Esophagus muscularis mucosa (tissue), 4 donors: ENCODE data around the gene SMIM1. TPM values are rescaled to one million over a fixed set of nuclear protein-coding genes. Genes with fewer than 3 reads are reported as not detected.
A peak's percentile ranks its signal among the peaks of the same experiment; 100 is the strongest.

Experiments used
- DNase-seq: peaks from one replicate; pipeline ENCODE4 v3.0.0-alpha.2; 2017; ENCODE audit errors: extremely low spot score
- H3K27ac ChIP-seq, 4 donors: fragments of 200-600 bp; sonication (generic); replicated peaks in 1 of 4; 1 replicate in 3 of 4; 2 replicates in 1 of 4; pipeline ENCODE4 v1.5.1; 2016 to 2019; ENCODE audit warnings: mild to moderate bottlenecking in 1 of 4
- H3K27me3 ChIP-seq, 4 donors: fragments of 200-600 bp; sonication (generic); one replicate each; pipeline versions ENCODE4 v1.5.1 to v1.6.0; 2016 to 2019
- H3K36me3 ChIP-seq, 4 donors: fragments of 200-600 bp; sonication (generic); one replicate each; pipeline ENCODE4 v1.5.1; 2016 to 2019
- H3K4me1 ChIP-seq, 4 donors: fragments of 200-600 bp; sonication (generic); one replicate each; pipeline ENCODE4 v1.5.1; 2016 to 2019
- H3K4me3 ChIP-seq, 4 donors: fragments of 200-600 bp; sonication (generic); 1 replicate in 2 of 4; 2 replicates in 2 of 4; pipeline ENCODE4 v1.5.1; 2016 to 2019; ENCODE audit warnings: mild to moderate bottlenecking in 4 of 4, moderate library complexity in 1 of 4
- H3K9me3 ChIP-seq, 4 donors: fragments of 200-600 bp; sonication (generic); 1 replicate in 3 of 4; 2 replicates in 1 of 4; pipeline ENCODE4 v1.5.1; 2016 to 2019
- EP300 ChIP-seq: sonication (generic); formaldehyde crosslinking; IDR thresholded peaks from one replicate; pipeline ENCODE4 v1.6.1; 2017; ENCODE audit warnings: antibody characterized with exemption
- POLR2A ChIP-seq: fragments of 450-650 bp; IDR thresholded peaks from one replicate; pipeline ENCODE4 v1.6.1; 2017; ENCODE audit warnings: antibody characterized with exemption, moderate library complexity, mild to moderate bottlenecking, low read depth
- POLR2AphosphoS5 ChIP-seq, 2 donors: sonication (generic); formaldehyde crosslinking; IDR thresholded peaks; one replicate each; pipeline ENCODE4 v1.6.1; 2017; ENCODE audit warnings: antibody characterized with exemption in 2 of 2
- WGBS: methylation state at CpG from one replicate; pipeline ENCODE4 v1.1.5; 2018; 5-methylcytosine and 5-hydroxymethylcytosine counted together
- intact Hi-C: fragments of 100-400 bp; cut with DNase I; formaldehyde crosslinking; loops from one replicate; pipeline ENCODE4 v1.15.1; 2023
- total RNA-seq, 4 donors: library from RNA; depleted of rRNA; stranded (reverse); fragments of >200 nt; gene quantifications; one replicate each; pipeline versions ENCODE4 v1.1.0 to v1.2.1, GENCODE V29; 2016
- TF ChIP-seq, protein P1 (sequence below), 3 experiments: fragments of 200-600 bp in 2 of 3; fragments of 450-650 bp in 1 of 3; sonication (generic) in 2 of 3; IDR thresholded peaks; one replicate each; pipeline ENCODE4 v1.5.1; 2017 to 2019; ENCODE audit warnings: antibody characterized with exemption in 3 of 3, mild to moderate bottlenecking in 2 of 3, moderate library complexity in 1 of 3

The SMIM1 gene
- total RNA-seq, 4 donors from 2014 or later, result 10.5 to 16.3 (median 13.3) TPM

DNA sequence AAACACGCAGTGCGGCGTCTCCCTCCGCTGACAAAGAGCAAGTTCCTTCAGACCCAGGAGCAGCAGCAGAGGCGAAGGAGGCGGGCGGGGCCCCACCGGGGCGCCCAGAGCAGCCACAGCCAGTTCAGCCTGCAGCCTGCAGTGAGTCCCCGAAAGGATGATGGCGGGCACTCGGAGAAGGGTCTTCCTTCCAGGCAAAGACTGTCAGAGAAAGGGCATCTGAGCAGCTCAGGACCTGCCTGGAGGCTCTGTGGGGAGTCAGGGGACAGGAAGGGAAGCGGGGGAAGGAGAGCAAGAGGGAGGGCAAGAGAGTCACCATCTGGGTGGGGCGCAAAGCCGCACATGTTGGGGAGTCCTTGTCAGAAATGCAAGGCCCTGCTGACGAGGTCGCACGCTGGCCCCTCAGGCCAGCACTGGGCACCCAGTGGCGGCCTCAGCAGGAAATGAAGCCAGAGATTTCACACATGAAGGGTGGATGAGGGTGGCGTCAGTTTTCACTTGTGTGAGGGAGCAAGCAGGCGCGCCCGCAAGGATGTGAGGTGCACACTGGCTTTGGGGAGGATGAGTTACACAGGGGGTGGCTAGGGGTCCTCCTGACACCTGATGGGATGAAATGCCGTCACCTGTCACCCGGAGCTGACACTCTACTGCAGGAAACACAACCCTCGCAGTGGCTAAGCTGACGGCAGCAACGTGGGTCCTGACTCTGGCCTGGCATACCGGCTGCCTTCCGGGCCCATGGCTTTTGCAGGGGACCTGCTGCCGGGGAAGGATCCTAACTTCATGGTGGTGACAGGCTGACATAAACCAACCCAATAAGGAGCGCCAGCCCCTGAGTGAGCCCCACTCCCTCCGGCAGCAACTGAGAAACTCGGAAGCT is 17.1 kb downstream of the SMIM1 start:
- Histone ChIP-seq H3K4me1 (peaks cover 22 to 72% (median 47%) of the 10 kb centered on the region in 4 donors), H3K4me3 (no peak overlapping the region), H3K36me3 (peaks cover 14 to 81% (median 43%) of the 10 kb centered on the region in 4 donors), H3K27me3 (no peaks in the 10 kb centered on the region), H3K9me3 (no peaks in the 10 kb centered on the region), H3K27ac (no peak overlapping the region)
- DNase-seq, result no peak
- TF ChIP-seq EP300, result no peak
- TF ChIP-seq POLR2A, result no peak
- TF ChIP-seq, protein P1, sequence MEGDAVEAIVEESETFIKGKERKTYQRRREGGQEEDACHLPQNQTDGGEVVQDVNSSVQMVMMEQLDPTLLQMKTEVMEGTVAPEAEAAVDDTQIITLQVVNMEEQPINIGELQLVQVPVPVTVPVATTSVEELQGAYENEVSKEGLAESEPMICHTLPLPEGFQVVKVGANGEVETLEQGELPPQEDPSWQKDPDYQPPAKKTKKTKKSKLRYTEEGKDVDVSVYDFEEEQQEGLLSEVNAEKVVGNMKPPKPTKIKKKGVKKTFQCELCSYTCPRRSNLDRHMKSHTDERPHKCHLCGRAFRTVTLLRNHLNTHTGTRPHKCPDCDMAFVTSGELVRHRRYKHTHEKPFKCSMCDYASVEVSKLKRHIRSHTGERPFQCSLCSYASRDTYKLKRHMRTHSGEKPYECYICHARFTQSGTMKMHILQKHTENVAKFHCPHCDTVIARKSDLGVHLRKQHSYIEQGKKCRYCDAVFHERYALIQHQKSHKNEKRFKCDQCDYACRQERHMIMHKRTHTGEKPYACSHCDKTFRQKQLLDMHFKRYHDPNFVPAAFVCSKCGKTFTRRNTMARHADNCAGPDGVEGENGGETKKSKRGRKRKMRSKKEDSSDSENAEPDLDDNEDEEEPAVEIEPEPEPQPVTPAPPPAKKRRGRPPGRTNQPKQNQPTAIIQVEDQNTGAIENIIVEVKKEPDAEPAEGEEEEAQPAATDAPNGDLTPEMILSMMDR (IDR thresholded peaks at IDR 0.05), result no peak
- no peak for TF ChIP-seq POLR2AphosphoS5 (IDR thresholded peaks at IDR 0.05)
- intact Hi-C loops, result loop anchor here (10.0 kb wide), 1 partner anchor 105 kb away; no protein-coding TSS in a partner anchor
- 90% methylated on average over 32 of the region's 34 CpGs for WGBS

DNA sequence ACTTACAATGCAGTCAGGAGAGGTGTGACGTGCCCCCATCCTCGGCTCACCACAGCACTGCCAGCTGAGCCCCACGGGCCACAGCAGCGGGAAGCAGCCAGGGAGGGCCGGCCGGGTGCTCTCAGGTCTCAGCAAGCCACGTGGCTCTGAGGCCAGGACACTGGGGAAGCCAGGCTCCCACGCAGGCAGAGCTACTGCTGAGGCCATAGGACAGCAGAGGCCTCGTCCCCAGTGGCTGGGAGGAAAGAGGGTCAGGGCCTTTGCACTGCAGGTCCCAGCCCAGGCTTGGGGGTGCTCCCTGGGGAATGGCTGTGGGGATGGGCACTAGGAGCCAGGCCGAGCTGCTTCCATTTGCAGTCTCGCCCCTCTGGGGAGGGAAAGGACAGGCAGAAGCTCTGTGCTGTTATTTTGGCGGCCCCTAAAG is 18.0 kb downstream of the SMIM1 start:
- Histone ChIP-seq H3K36me3 (peaks cover 14 to 72% (median 34%) of the 10 kb centered on the region in 4 donors), H3K9me3 (no peaks in the 10 kb centered on the region), H3K27ac (no peak overlapping the region), H3K27me3 (no peaks in the 10 kb centered on the region), H3K4me1 (peaks cover 31 to 77% (median 52%) of the 10 kb centered on the region in 4 donors), H3K4me3 (no peak overlapping the region)
- TF ChIP-seq POLR2A, result no peak
- no peak for TF ChIP-seq EP300
- no peak for TF ChIP-seq POLR2AphosphoS5 (IDR thresholded peaks at IDR 0.05)
- TF ChIP-seq, protein P1 (IDR thresholded peaks at IDR 0.05), result no peak
- DNase-seq, result no peak
- 70% methylated on average over 9 of the region's 12 CpGs for WGBS
- intact Hi-C loops, result loop anchor here (10.0 kb wide), 1 partner anchor 104 kb away; no protein-coding TSS in a partner anchor

DNA sequence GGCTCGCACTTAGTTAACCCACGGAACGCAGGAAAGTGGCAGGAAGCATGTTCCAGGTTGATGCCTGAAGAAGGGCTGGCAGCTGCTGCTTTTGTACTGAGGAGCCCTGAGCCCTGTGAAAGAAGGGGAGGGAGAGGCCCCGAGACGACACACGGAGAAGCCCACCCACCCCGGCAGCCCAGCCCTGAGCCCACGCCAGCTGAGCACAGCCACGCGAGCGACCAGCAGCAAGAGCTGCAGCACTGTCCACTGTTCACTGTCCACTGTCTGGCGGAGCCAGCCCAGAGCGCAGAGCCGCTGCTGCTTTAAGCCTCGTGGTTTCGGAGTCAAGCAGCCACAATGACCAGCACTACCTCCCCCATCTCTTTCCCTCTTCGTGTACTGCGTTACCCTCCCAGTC is 18.4 kb downstream of the SMIM1 start:
- TF ChIP-seq EP300 (no peak), POLR2AphosphoS5 (IDR thresholded peaks at IDR 0.05) (no peak)
- TF ChIP-seq, protein P1 (IDR thresholded peaks at IDR 0.05), result no peak
- intact Hi-C loops, result loop anchor here (10.0 kb wide), 1 partner anchor 104 kb away; no protein-coding TSS in a partner anchor
- Histone ChIP-seq H3K27me3 (no peaks in the 10 kb centered on the region), H3K4me3 (no peak overlapping the region), H3K4me1 (peaks cover 32 to 77% (median 55%) of the 10 kb centered on the region in 4 donors), H3K27ac (no peak overlapping the region), H3K9me3 (no peaks in the 10 kb centered on the region), H3K36me3 (peaks cover 11 to 68% (median 30%) of the 10 kb centered on the region in 4 donors)
- DNase-seq, result no peak
- 81% methylated on average over 13 of the region's 18 CpGs for WGBS

DNA sequence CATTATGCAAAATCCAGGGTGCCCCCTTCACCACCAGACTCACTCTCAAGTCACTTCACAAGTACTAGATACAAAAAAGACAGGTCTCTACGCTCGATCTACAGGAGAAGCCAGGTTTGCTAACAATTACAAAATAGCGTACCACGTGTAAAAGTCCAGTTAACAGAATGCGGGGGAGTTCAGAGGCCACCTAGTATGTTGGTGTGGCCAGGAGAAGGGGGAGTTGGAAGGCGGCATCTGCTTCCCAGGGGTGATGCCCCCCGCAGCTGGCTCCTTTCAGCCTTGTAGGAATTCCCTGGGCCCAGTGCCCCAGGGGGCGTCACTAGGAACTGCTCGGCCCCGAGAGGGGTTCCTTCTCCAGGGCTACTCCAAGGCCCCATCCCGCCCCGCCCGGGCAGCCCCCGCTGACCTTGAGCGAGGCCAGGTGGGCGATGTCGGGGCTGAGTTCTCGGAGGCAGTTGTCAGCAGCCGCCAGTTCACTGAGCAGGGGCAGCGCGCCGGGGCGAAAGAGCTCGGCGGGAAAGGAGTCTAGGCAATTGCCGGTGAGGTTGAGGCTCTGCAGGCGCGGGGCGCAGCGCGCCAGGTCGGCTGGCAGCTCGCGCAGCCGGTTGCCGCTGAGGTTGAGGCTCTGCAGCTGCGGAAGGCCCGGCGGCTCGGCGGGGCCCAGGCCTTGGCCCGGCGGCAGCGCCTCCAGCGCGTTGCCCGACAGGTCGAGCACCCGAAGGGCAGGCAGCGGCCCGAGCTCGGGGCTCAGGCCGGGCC is 23.1 kb downstream of the SMIM1 start:
- Histone ChIP-seq H3K9me3 (no peaks in the 10 kb centered on the region), H3K27me3 (peaks cover 0 to 12% (median 4%) of the 10 kb centered on the region in 4 donors), H3K27ac (peak overlapping the region; percentile 68 to 91 (median 83)), H3K36me3 (peaks cover 0 to 21% (median 2%) of the 10 kb centered on the region in 4 donors), H3K4me1 (peaks cover 34 to 60% (median 48%) of the 10 kb centered on the region in 4 donors), H3K4me3 (peak overlapping the region; percentile 86 to 99 (median 92))
- intact Hi-C loops, result loop anchor here (10.0 kb wide), 1 partner anchor 99 kb away; no protein-coding TSS in a partner anchor
- no peak for DNase-seq
- 11% methylated on average over 15 of the region's 53 CpGs for WGBS
- TF ChIP-seq EP300 (no peak), POLR2A (no peak), POLR2AphosphoS5 (IDR thresholded peaks at IDR 0.05) (no peak)
- TF ChIP-seq, protein P1 (IDR thresholded peaks at IDR 0.05), result no peak
